Measurements from ENCODE around the gene CHAMP1. TPM values are rescaled to one million over a fixed set of nuclear protein-coding genes. Genes with fewer than 3 reads are reported as not detected.

Gene CHAMP1
- total and polyA plus RNA-seq, 2 of the 8 experiments (the other 6 are each of a cell fraction or from before 2014, with no cell fraction given), result 26.8 to 41.9 TPM

DNA sequence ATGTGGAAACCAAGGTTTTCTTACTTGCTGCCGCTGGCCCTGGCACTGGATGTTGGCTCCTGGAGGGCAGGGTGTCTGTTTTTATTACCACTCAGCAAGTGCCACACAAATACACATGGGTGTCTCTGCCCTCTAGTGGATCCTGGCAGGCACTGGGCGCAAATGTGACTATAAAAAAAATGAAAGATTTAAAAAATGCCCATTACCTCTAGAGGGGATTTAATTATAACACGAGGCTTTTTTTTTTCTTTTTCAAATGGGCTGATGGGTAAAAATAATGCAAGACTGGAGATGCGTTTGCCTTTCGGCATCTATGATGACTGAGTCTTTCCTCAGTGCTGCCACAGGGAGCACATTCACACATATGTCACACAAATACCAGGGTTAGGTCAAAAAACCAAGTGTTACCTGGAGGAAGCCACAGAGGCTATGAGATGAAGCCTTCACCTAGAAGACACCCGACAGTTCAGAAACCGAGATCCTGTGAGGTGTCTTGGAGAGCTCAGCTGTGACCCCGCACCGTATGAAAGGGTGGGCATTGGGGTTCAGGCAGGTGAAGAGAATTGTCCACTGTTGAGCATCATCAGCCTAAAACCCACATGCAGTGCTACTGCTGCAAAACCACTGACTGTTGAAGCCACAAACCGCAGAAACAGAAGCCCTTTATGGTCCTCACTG, 25.7 kb downstream of the CHAMP1 start:
- no peak overlapping the region for H3K23ac ChIP-seq (ENCODE audit: insufficient read length)
- no peak overlapping the region for H3K18ac ChIP-seq (ENCODE audit: extremely low read depth, low read length)
- no peak overlapping the region for H3K27ac ChIP-seq (ENCODE audit: low read depth, low read length)
- no peak overlapping the region for H3K4me3 ChIP-seq (ENCODE audit: extremely low read depth in 1 of 4, insufficient read depth in 2 of 4, low read depth in 3 of 4, low read length in 4 of 4)
- no peak overlapping the region for H3K9ac ChIP-seq (replicated peaks in 1 of 4; ENCODE audit: extremely low read depth in 1 of 4, low read depth in 3 of 4, low read length in 3 of 4)
- H4K91ac ChIP-seq (replicated peaks; ENCODE audit: insufficient read length, low read length), result peak overlapping the region; percentile 10
- no peaks in the 10 kb centered on the region for H4K20me1 ChIP-seq (replicated peaks in 1 of 2; ENCODE audit: control insufficient read depth in 1 of 2, insufficient read depth in 2 of 2, low read length in 2 of 2)
- DNase-seq (ENCODE audit: low read depth in 1 of 2, low spot score in 2 of 2) (no peak), FAIRE-seq (no peak)
- H2BK5ac ChIP-seq (ENCODE audit: low read depth, low read length), result no peak overlapping the region
- no peaks in the 10 kb centered on the region for H3K36me3 ChIP-seq (ENCODE audit: control insufficient read depth in 2 of 4, insufficient read depth in 4 of 4, low read length in 3 of 4)
- H3K4ac ChIP-seq (replicated peaks; ENCODE audit: insufficient read length, low read depth, low read length), result no peak overlapping the region
- POLR2A ChIA-PET (ENCODE audit: partially characterized antibody), result interaction anchor here (1.5 to 2.0 kb wide), 2 partner anchors 12 to 23 kb away, joined by 3 to 7 read pairs; no protein-coding TSS in a partner anchor
- no peak overlapping the region for H2BK120ac ChIP-seq (replicated peaks; ENCODE audit: low read depth, low read length)
- H2AFZ ChIP-seq (ENCODE audit: low read length), result no peak overlapping the region
- CTCF ChIA-PET (ENCODE audit: partially characterized antibody), result interaction anchor here (0.9 to 3.3 kb wide), 13 partner anchors 12 to 94 kb away, joined by 3 to 18 read pairs (median 4); no protein-coding TSS in a partner anchor
- H2BK20ac ChIP-seq (ENCODE audit: low read length), result no peak overlapping the region; the same call in 1 of the 2 replicates
- H3K4me1 ChIP-seq (replicated peaks in 1 of 4; ENCODE audit: control insufficient read depth in 3 of 4, insufficient read depth in 4 of 4, low read length in 3 of 4), result peaks cover 0 to 5% (median 2%) of the 10 kb centered on the region in 4 experiments; a peak in 2 of 7 replicates
- TF ChIP-seq, protein P1, sequence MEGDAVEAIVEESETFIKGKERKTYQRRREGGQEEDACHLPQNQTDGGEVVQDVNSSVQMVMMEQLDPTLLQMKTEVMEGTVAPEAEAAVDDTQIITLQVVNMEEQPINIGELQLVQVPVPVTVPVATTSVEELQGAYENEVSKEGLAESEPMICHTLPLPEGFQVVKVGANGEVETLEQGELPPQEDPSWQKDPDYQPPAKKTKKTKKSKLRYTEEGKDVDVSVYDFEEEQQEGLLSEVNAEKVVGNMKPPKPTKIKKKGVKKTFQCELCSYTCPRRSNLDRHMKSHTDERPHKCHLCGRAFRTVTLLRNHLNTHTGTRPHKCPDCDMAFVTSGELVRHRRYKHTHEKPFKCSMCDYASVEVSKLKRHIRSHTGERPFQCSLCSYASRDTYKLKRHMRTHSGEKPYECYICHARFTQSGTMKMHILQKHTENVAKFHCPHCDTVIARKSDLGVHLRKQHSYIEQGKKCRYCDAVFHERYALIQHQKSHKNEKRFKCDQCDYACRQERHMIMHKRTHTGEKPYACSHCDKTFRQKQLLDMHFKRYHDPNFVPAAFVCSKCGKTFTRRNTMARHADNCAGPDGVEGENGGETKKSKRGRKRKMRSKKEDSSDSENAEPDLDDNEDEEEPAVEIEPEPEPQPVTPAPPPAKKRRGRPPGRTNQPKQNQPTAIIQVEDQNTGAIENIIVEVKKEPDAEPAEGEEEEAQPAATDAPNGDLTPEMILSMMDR (IDR thresholded peaks at IDR 0.05; ENCODE audit: control extremely low read depth in 1 of 3, insufficient read depth in 1 of 3, low read depth in 1 of 3, low read length in 3 of 3), result peak; percentile 32 to 54 (median 43)
- TF ChIP-seq RAD21 (IDR thresholded peaks at IDR 0.05 in 1 of 2, conservative IDR thresholded peaks at IDR 0.05 in 1 of 2; ENCODE audit: low read depth in 2 of 2, low read length in 2 of 2), result peak; percentile 58 to 69
- no peak for TF ChIP-seq NRF1 (IDR thresholded peaks at IDR 0.05; ENCODE audit: low read depth, low read length)
- no peak overlapping the region for H3K56ac ChIP-seq (replicated peaks; ENCODE audit: insufficient read length, low read depth, low read length)
- peak overlapping the region; percentile 81; the same call in 1 of the 2 replicates for H2BK12ac ChIP-seq (ENCODE audit: low read depth, low read length)
- no peak overlapping the region; the same call in 1 of the 2 replicates for H2BK15ac ChIP-seq (ENCODE audit: low read length)
- H3K9me3 ChIP-seq (ENCODE audit: insufficient read depth in 2 of 2, low read depth in 1 of 2, low read length in 1 of 2), result no peaks in the 10 kb centered on the region
- peak overlapping the region; percentile 14; the same call in 1 of the 2 replicates for H4K8ac ChIP-seq (ENCODE audit: extremely low read depth, insufficient read depth, low read length)
- H3K79me1 ChIP-seq (ENCODE audit: low read depth, low read length), result no peaks in the 10 kb centered on the region
- 81% methylated on average over 10 of the region's 10 CpGs; no CpG with 5 or more reads in 1 of the 2 experiments for WGBS, 2 experiments (ENCODE audit: extremely low coverage in 1 of 2, insufficient coverage in 1 of 2, insufficient read length in 1 of 2, insufficient replicate concordance in 2 of 2, low coverage in 1 of 2, low lambda C conversion rate in 2 of 2, missing lambda C conversion rate in 1 of 2)
- H3K79me2 ChIP-seq (ENCODE audit: control insufficient read depth in 1 of 2, insufficient read depth in 2 of 2, low read length in 2 of 2), result no peaks in the 10 kb centered on the region
- no peaks in the 10 kb centered on the region for H3K27me3 ChIP-seq (replicated peaks in 1 of 4; ENCODE audit: control insufficient read depth in 3 of 4, extremely low read depth in 1 of 4, insufficient read depth in 3 of 4, low read length in 3 of 4)
- H3K23me2 ChIP-seq (ENCODE audit: low read depth, low read length), result no peaks in the 10 kb centered on the region
- H4K5ac ChIP-seq (ENCODE audit: insufficient read length, low read depth, low read length), result no peak overlapping the region
- peak overlapping the region; percentile 91; the same call in 1 of the 2 replicates for H2AK5ac ChIP-seq (ENCODE audit: low read depth, low read length)
- H3K14ac ChIP-seq (ENCODE audit: insufficient read length), result no peak overlapping the region
- no peak overlapping the region for H3K4me2 ChIP-seq (ENCODE audit: insufficient read depth in 1 of 2, low read depth in 2 of 2, low read length in 2 of 2)
